H1 (cell line): Measurements from ENCODE around the gene FOXC2. TPM values are rescaled to one million over a fixed set of nuclear protein-coding genes. Genes with fewer than 3 reads are reported as not detected.

Experiments
- CHD1 ChIP-seq: IDR thresholded peaks from 2 replicates; pipeline ENCODE4 v1.6.1; 2012; ENCODE audit warnings: low read depth, low read length, improper control_type of control experiment
- EP300 ChIP-seq, 2 experiments: IDR thresholded peaks; 1 replicate in 1 of 2; 2 replicates in 1 of 2; pipeline ENCODE4 v1.6.1; 2011 to 2012; ENCODE audit warnings: low read depth in 2 of 2, low read length in 2 of 2, mild to moderate bottlenecking in 2 of 2, borderline replicate concordance in 1 of 2, inconsistent platforms in 1 of 2, moderate library complexity in 1 of 2
- JUND ChIP-seq: IDR thresholded peaks from 2 replicates; pipeline ENCODE4 v1.6.1; 2011; ENCODE audit warnings: mild to moderate bottlenecking, improper control_type of control experiment, low read length
- POLR2AphosphoS5 ChIP-seq: IDR thresholded peaks from 2 replicates; pipeline ENCODE4 v1.6.1; 2011; ENCODE audit warnings: low read depth, low read length
- SRF ChIP-seq: IDR thresholded peaks from 2 replicates; pipeline ENCODE4 v1.6.1; 2011; ENCODE audit warnings: mild to moderate bottlenecking, low read depth, low read length, moderate library complexity
- SUZ12 ChIP-seq: fragments of 200-600 bp; sonication (generic); IDR thresholded peaks from 2 replicates; pipeline ENCODE4 v1.6.1; 2012; ENCODE audit warnings: mild to moderate bottlenecking, inconsistent platforms, low read length, moderate library complexity, mixed read lengths
- polyA plus RNA-seq, 7 experiments: library from polyadenylated mRNA; depleted of rRNA in 3 of 7; stranded (reverse) in 5 of 7; unstranded in 2 of 7; fragments of >200 nt in 5 of 7; fragments of 200-250 nt in 2 of 7; gene quantifications; 1 replicate in 5 of 7; 2 replicates in 1 of 7; 4 replicates in 1 of 7; pipeline versions ENCODE4 v1.2.1 to v1.2.3, GENCODE V29; 2011 to 2013; ENCODE audit warnings: missing spikeins in 2 of 7, mixed read lengths in 2 of 7
- total RNA-seq: library from RNA; stranded (reverse); fragmentation: NEBNext Ultra II Directional; extraction: Animal tissue kit (Norgen Biotek cat#: 25700); gene quantifications from 2 replicates; pipeline ENCODE4 v1.2.1, GENCODE V29; 2021

The FOXC2 gene
- total and polyA plus RNA-seq, 2 of the 8 experiments (the other 6 are each of a cell fraction or from before 2014, with no cell fraction given): 0.09 TPM; not detected in 1

DNA sequence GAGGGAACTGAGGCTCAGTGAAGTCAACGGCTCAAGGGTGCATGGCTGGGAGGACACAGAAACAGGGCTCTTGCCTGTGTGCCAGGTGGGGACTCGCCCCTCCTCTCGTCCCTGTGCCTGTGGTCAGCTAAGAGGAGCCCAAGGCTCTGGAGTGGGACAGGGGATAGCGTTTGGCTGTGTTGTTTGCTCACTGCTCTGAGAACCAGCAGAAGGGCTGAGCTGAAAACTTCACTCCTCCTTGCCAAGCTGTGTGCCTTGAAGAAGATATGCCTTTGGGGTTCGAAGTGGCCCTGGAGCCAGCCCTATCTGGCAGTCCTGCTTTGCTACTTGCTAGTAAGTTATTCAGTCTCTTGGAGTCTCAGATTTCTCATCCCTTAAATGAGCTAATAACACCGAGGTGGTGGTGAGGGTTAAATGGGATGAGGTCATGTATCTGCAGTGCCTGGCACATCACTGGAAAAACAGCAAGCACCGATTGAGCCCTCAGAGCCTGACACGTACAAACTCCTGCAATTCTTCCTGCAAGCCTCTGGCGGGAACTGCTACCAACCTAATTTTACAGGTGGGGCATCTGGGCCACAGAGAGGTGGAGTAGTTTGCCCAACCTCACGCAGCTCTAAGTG, 29.5 kb downstream of the FOXC2 start (continued):
- TF ChIP-seq JUND (no peak), CHD1 (no peak), SUZ12 (no peak), EP300 (IDR thresholded peaks at IDR 0.05; ENCODE audit: borderline replicate concordance in 1 of 2, low read depth in 2 of 2, low read length in 2 of 2) (no peak), POLR2AphosphoS5 (no peak), SRF (no peak)
